ENCODE data around the gene CGNL1.

Gene CGNL1

DNA sequence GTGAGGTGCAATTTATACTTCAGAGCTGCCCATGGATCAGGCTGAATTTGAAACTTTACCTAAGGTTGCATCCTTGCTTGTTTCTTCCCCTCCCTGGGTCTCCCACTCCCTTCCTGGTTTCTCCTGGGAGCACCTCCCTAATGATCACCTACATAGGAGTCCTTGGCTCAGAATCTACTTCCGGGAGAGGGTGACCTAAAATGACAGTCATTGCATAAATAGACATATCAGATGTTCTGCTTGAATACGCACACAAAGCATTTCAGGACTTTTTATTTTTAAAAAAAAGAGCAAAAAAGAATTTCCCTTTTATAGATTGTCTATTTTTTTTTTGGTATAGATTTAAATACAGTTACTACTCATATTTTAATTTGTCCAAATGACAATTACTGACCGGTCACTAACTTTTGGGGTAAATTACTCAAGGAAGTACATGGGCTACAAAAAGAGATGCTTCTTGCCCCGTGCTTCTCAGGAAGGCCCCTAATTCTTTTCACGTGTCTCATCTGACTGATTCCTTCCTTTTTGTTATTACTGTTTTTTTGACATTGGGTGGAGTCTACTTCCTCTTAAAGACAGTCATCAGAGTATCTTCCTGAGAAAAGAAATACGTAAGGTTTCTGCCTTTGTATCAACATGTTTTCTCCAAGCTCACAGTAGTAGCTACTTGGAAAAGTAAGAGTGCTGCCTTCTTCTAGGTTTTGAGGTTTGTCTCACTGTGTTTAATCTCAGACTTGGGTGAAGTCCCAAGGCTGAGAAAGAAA is 210.5 kb downstream of the CGNL1 start:
- TF ChIP-seq, protein P1, sequence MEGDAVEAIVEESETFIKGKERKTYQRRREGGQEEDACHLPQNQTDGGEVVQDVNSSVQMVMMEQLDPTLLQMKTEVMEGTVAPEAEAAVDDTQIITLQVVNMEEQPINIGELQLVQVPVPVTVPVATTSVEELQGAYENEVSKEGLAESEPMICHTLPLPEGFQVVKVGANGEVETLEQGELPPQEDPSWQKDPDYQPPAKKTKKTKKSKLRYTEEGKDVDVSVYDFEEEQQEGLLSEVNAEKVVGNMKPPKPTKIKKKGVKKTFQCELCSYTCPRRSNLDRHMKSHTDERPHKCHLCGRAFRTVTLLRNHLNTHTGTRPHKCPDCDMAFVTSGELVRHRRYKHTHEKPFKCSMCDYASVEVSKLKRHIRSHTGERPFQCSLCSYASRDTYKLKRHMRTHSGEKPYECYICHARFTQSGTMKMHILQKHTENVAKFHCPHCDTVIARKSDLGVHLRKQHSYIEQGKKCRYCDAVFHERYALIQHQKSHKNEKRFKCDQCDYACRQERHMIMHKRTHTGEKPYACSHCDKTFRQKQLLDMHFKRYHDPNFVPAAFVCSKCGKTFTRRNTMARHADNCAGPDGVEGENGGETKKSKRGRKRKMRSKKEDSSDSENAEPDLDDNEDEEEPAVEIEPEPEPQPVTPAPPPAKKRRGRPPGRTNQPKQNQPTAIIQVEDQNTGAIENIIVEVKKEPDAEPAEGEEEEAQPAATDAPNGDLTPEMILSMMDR (conservative IDR thresholded peaks at IDR 0.05; ENCODE audit: control insufficient read depth, insufficient read depth, low read depth, low read length) = no peak
- no peak overlapping the region for H3K4me3 ChIP-seq (ENCODE audit: control insufficient read depth, low read depth, low read length)
- no peak for DNase-seq (ENCODE audit: low read depth)

DNA sequence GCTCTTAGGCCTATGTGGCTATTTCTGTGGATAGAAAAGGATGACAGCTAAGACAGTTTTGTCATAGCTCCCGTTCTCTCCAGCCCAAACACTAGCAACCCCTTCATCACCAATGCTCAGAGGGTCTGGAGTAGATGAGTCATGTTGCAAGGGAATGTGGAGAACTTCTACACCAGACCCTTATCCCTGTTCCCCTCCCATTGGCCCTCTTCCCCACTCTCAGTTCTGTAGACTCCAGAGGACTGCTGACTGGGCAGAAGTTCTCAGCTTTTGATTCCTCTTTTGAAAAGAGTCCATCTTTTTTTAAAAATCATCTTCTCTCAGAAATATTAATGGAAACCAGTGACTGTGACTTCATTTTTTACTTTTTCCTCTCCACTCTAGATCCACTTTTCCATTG is 213.0 kb downstream of the CGNL1 start:
- DNase-seq (ENCODE audit: low read depth) = no peak
- TF ChIP-seq, protein P1 (conservative IDR thresholded peaks at IDR 0.05; ENCODE audit: control insufficient read depth, insufficient read depth, low read depth, low read length) = no peak

DNA sequence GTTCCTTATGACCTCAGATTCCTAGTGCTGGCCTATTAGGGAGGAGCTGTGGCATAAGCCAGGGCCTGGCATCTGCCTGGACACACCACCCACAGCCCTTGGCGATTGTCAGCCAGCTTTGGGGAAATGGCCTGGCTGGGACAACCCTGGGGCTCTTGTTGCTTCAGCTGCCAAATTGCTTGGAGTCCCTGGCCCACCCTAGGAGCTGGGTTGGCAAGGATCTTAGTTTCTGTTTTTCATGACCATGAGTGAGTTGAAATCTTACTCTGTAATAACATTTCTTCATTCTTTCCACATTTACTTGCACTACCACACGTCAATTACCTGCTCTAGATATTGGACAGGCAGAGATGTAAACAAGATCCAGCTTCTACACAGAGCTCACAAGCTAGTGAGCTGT is 213.4 kb downstream of the CGNL1 start:
- TF ChIP-seq, protein P1 (conservative IDR thresholded peaks at IDR 0.05; ENCODE audit: control insufficient read depth, insufficient read depth, low read depth, low read length) = no peak
- DNase-seq (ENCODE audit: low read depth) = no peak
- no peak overlapping the region for H3K4me3 ChIP-seq (ENCODE audit: control insufficient read depth, low read depth, low read length)

More for the DNA sequence above, 213.0 kb downstream of the CGNL1 start:
- no peak overlapping the region for H3K4me3 ChIP-seq (ENCODE audit: control insufficient read depth, low read depth, low read length)

DNA sequence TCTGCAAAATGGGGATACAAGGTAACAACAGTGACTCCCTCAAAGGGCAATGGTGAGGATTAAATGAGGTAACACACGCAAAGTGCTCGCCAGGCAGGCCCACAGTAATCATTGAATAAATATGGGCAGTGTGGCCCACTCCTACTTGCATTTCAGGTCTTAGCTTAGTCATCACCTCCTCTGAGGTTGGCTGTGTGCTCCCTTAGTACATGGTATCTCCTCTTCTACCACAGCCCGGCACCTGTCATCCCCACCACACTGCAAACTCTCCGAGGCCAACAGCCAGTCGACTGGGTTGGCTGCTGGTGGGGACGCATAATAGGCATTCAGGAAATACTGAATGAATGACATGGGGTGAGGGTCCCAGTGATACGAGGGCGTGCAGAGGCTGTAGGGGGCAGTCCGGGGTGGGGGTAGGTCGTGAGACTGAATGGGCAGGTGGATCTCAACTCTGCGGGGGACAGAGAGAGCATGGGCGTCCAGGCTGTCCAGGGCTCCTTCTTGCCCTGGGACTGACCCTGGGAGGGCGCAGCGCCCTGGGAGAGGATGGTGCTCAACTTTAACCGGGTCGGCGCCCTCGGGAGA is 215.0 kb downstream of the CGNL1 start:
- no peak for DNase-seq (ENCODE audit: low read depth)
- TF ChIP-seq, protein P1 (conservative IDR thresholded peaks at IDR 0.05; ENCODE audit: control insufficient read depth, insufficient read depth, low read depth, low read length) = no peak
- H3K4me3 ChIP-seq (ENCODE audit: control insufficient read depth, low read depth, low read length) = peak overlapping the region; percentile 44

DNA sequence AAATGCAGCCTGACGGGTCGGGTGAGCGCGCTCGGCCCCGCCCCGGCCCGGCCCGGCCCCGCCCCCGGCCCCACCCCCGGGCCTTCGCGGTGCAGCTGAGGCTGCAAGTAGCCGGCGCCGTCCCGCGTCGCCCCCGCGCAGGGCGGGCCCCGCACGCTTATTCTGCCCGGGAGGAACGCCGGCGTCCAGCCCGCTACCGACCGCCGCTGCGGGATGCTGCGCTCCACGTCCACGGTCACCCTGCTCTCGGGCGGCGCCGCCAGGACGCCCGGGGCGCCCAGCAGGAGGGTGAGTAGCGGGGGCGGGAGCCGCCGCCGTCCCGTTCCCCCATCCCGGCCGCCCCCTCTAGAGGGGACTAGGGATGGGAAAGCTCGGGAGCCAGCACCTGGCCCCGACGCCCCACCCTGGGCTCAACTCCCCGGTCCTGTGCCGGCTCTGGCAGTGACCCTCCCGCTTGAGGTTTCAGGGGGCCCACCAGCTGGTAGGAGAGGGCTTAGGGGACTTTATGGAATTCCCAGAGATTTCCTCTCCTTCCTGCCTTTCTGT is 215.6 kb downstream of the CGNL1 start, which contains the start of gene MYZAP:
TSS of gene MYZAP (plus strand) at position 83 of the 546 bp plus-strand sequence. CDS start at position 214, 131 bp downstream.
- TF ChIP-seq, protein P1 (conservative IDR thresholded peaks at IDR 0.05; ENCODE audit: control insufficient read depth, insufficient read depth, low read depth, low read length) = no peak
- no peak for DNase-seq (ENCODE audit: low read depth)
- H3K4me3 ChIP-seq (ENCODE audit: control insufficient read depth, low read depth, low read length) = peak within 1 kb of the TSS; percentile 44

DNA sequence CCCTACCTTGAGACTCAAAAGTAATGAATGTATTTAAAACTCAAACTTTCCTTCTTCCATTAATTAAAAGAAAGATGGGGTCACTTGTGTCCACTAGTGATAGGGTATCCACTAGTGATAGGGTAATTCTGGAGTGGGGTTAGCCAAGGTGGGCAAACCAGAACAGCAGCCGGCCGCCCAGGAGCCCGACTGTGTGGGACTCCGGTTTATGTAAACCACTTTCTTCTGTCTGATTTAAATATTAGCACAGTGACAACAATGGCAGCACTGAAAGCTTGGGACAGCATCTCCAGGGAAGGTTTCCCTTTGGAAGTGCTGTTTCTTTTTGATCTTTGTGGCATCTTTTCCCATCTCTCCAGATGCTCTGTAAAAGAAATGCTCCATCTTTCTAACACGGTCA is 216.1 kb downstream of the CGNL1 start:
- H3K4me3 ChIP-seq (ENCODE audit: control insufficient read depth, low read depth, low read length) = no peak overlapping the region
- TF ChIP-seq, protein P1 (conservative IDR thresholded peaks at IDR 0.05; ENCODE audit: control insufficient read depth, insufficient read depth, low read depth, low read length) = no peak
- no peak for DNase-seq (ENCODE audit: low read depth)
